Measurements from ENCODE around the gene CEL.

GRCh38 chr9:133026426-133026825, 35.4 kb upstream of the CEL start:
- TF ChIP-seq CTCF (IDR thresholded peaks at IDR 0.05; ENCODE audit: insufficient read depth, low read depth, low read length) = no peak
- no peak for TF ChIP-seq EZH2 (IDR thresholded peaks at IDR 0.05; ENCODE audit: insufficient read depth, low read length)
